Endothelial cell of umbilical vein (primary cell): ENCODE data around the gene EBI3. TPM values are rescaled to one million over a fixed set of nuclear protein-coding genes. Genes with fewer than 3 reads are reported as not detected.

Experiments used
- BruUV-seq: library from RNA; stranded (reverse); fragments of 400-500 nt; replicated peaks from 2 replicates; lab custom pipeline; 2021; lab: Mats Ljungman, UMichigan
- CTCF ChIA-PET: fragments of 300-600, 350-600 bp; sonication (Branson Sonifier 250); formaldehyde crosslinking; loops from one replicate; lab custom pipeline; 2021; ENCODE audit warnings: antibody characterized with exemption, inconsistent platforms; lab: Charles Lee
- POLR2A ChIA-PET: fragments of 300-600, 350-600 bp; sonication (Branson Sonifier 250); formaldehyde crosslinking; loops from one replicate; lab custom pipeline; 2021; ENCODE audit warnings: antibody characterized with exemption, inconsistent platforms; lab: Charles Lee
- DNase-seq: peaks from one replicate; pipeline ENCODE4 v3.0.0-alpha.2; 2011; ENCODE audit warnings: low read depth, low spot score
- FAIRE-seq: peaks from 2 replicates; lab custom pipeline; 2011; peaks lifted over from hg19 to GRCh38; lab: Jason Lieb, UNC
- H2AFZ ChIP-seq: 2 replicates; pipeline ENCODE4 v1.6.0; 2012; ENCODE audit warnings: low read depth, low read length, control low read depth, inconsistent platforms
- H3K27ac ChIP-seq: 2 replicates; pipeline ENCODE4 v1.5.1; 2011; ENCODE audit warnings: low read depth, mild to moderate bottlenecking, control low read depth, low read length, moderate library complexity; ENCODE audit not compliant: insufficient read depth
- H3K27me3 ChIP-seq, 2 experiments: 2 replicates each; pipeline versions ENCODE4 v1.6.0 to v1.6.1; 2011; ENCODE audit warnings: low read length in 2 of 2, mixed read lengths in 1 of 2; ENCODE audit not compliant: control insufficient read depth in 2 of 2, insufficient read depth in 2 of 2
- H3K36me3 ChIP-seq, 2 experiments: 2 replicates in 1 of 2; 3 replicates in 1 of 2; pipeline ENCODE4 v1.5.1; 2011; ENCODE audit warnings: low read length in 2 of 2, mild to moderate bottlenecking in 1 of 2, moderate library complexity in 1 of 2; ENCODE audit not compliant: control insufficient read depth in 2 of 2, insufficient read depth in 2 of 2; ENCODE audit errors: extremely low read depth in 1 of 2
- H3K4me1 ChIP-seq: 3 replicates; pipeline ENCODE4 v1.5.1; 2011; ENCODE audit warnings: mild to moderate bottlenecking, low read length; ENCODE audit not compliant: control insufficient read depth, insufficient read depth; ENCODE audit errors: extremely low read depth
- H3K4me2 ChIP-seq: 2 replicates; pipeline ENCODE4 v1.6.1; 2011; ENCODE audit warnings: low read length, control low read depth, mixed read lengths; ENCODE audit not compliant: insufficient read depth
- H3K4me3 ChIP-seq, 3 experiments: fragments of 200-600 bp in 1 of 3; sonication (generic), shearing (Covaris generic) in 1 of 3; replicated peaks in 1 of 3; 2 replicates each; pipeline ENCODE4 v1.5.1; 2011 to 2016; ENCODE audit warnings: control low read depth in 3 of 3, low read length in 3 of 3, mild to moderate bottlenecking in 2 of 3, inconsistent platforms in 1 of 3, low read depth in 1 of 3, moderate library complexity in 1 of 3; ENCODE audit not compliant: insufficient read depth in 1 of 3
- H3K79me2 ChIP-seq: 2 replicates; pipeline ENCODE4 v1.6.0; 2012; ENCODE audit warnings: low read length, inconsistent platforms; ENCODE audit not compliant: control insufficient read depth, insufficient read depth
- H3K9ac ChIP-seq: replicated peaks from 2 replicates; pipeline ENCODE3; 2011; ENCODE audit warnings: low read length, control low read depth; ENCODE audit not compliant: insufficient read depth; ENCODE audit errors: extremely low read depth
- H3K9me1 ChIP-seq: replicated peaks from 3 replicates; pipeline ENCODE4 v1.6.0; 2011; ENCODE audit warnings: mild to moderate bottlenecking, low read length; ENCODE audit not compliant: control insufficient read depth, insufficient read depth; ENCODE audit errors: extremely low read depth
- H3K9me3 ChIP-seq: replicated peaks from 2 replicates; pipeline ENCODE4 v1.5.1; 2012; ENCODE audit warnings: low read length, inconsistent platforms; ENCODE audit not compliant: control insufficient read depth, insufficient read depth
- H4K20me1 ChIP-seq: replicated peaks from 2 replicates; pipeline ENCODE3; 2011; ENCODE audit warnings: mild to moderate bottlenecking, low read length; ENCODE audit not compliant: control insufficient read depth, insufficient read depth; ENCODE audit errors: extremely low read depth
- EZH2 ChIP-seq: IDR thresholded peaks from 2 replicates; pipeline ENCODE4 v1.6.1; 2012; ENCODE audit warnings: borderline replicate concordance, low read depth, mild to moderate bottlenecking, moderate library complexity, low read length, inconsistent platforms; ENCODE audit not compliant: severe bottlenecking
- FOS ChIP-seq: IDR thresholded peaks from 2 replicates; pipeline ENCODE4 v1.6.1; 2011; ENCODE audit warnings: mild to moderate bottlenecking, low read length, moderate library complexity, borderline replicate concordance; ENCODE audit not compliant: insufficient read depth
- GATA2 ChIP-seq: IDR thresholded peaks from 2 replicates; pipeline ENCODE4 v1.7.0; 2011; ENCODE audit warnings: low read depth, mild to moderate bottlenecking, moderate library complexity, mixed read lengths, low read length; ENCODE audit not compliant: insufficient read length, insufficient read depth
- JUN ChIP-seq: IDR thresholded peaks from 2 replicates; pipeline ENCODE4 v1.6.1; 2011; ENCODE audit warnings: borderline replicate concordance, low read depth; ENCODE audit not compliant: insufficient read length, insufficient read depth
- MAX ChIP-seq: IDR thresholded peaks from 2 replicates; pipeline ENCODE4 v1.6.1; 2011; ENCODE audit not compliant: insufficient read depth, insufficient read length
- MYC ChIP-seq: IDR thresholded peaks from one replicate; pipeline ENCODE4 v1.6.1; 2011; ENCODE audit warnings: mild to moderate bottlenecking, low read depth, low read length
- POLR2A ChIP-seq: IDR thresholded peaks from 2 replicates; pipeline ENCODE4 v1.6.1; 2012; ENCODE audit warnings: low read depth, mild to moderate bottlenecking, control low read depth, low read length
- POLR2AphosphoS5 ChIP-seq: IDR thresholded peaks from 2 replicates; pipeline ENCODE4 v1.6.1; 2012; ENCODE audit warnings: low read depth, mild to moderate bottlenecking, control low read depth, low read length, moderate library complexity; ENCODE audit not compliant: insufficient read depth
- dilution Hi-C: fragments of 300-500 bp; cut with MboI; formaldehyde crosslinking; loops from one replicate; pipeline ENCODE4 v1.15.0; 2019; ENCODE audit warnings: low sequenced_read_pairs; ENCODE audit not compliant: extremely low pct_ligation_motif_present
- intact Hi-C: fragments of 100-400 bp; cut with micrococcal nuclease; formaldehyde crosslinking; loops from one replicate; pipeline ENCODE4 v1.10.0; 2022
- polyA plus RNA-seq, 4 experiments: library from polyadenylated mRNA; depleted of rRNA in 3 of 4; stranded (reverse) in 3 of 4; unstranded in 1 of 4; fragments of >200 nt; gene quantifications; 2 replicates each; pipeline versions ENCODE4 v1.2.1 to v1.2.3, GENCODE V29; 2011 to 2012; ENCODE audit warnings: missing spikeins in 1 of 4
- total RNA-seq: library from RNA; stranded (reverse); gene quantifications from 2 replicates; pipeline ENCODE4 v1.2.3, GENCODE V29; 2021
- TF ChIP-seq, protein P1 (sequence below), 2 donors: IDR thresholded peaks; 1 replicate in 1 of 2; 2 replicates in 1 of 2; pipeline ENCODE4 v1.5.1; 2011; ENCODE audit warnings: low read length in 2 of 2, mild to moderate bottlenecking in 2 of 2, moderate library complexity in 2 of 2, control low read depth in 1 of 2, inconsistent platforms in 1 of 2, low read depth in 1 of 2; ENCODE audit not compliant: insufficient read depth in 1 of 2; ENCODE audit errors: extremely low read depth in 1 of 2

Gene EBI3
- total and polyA plus RNA-seq, 2 donors (not counting 3 experiments of a cell fraction or from before 2014, with no cell fraction given), result 0.29 to 1.0 TPM

GRCh38 chr19:4220188-4220587 is 9.1 kb upstream of the EBI3 start:
- Histone ChIP-seq H3K27ac (no peak overlapping the region), H3K4me2 (no peak overlapping the region), H3K4me1 (no peaks in the 10 kb centered on the region), H3K79me2 (no peaks in the 10 kb centered on the region), H3K4me3 (no peak overlapping the region), H3K27me3 (no peaks in the 10 kb centered on the region), H4K20me1 (no peaks in the 10 kb centered on the region), H3K9ac (no peak overlapping the region), H3K9me1 (no peaks in the 10 kb centered on the region), H2AFZ (no peak overlapping the region), H3K36me3 (no peaks in the 10 kb centered on the region), H3K9me3 (no peaks in the 10 kb centered on the region)
- intact Hi-C loops (no loop called here), dilution Hi-C loops (no loop called here)
- DNase-seq (no peak), FAIRE-seq (no peak)
- TF ChIP-seq MAX, result no peak
- BruUV-seq, result no TSS peak
- POLR2A ChIA-PET, result no interaction called here
- CTCF ChIA-PET, result interaction anchor here (2.3 kb wide), 1 partner anchor 12 kb away, joined by 5 read pairs; no protein-coding TSS in a partner anchor

DNA sequence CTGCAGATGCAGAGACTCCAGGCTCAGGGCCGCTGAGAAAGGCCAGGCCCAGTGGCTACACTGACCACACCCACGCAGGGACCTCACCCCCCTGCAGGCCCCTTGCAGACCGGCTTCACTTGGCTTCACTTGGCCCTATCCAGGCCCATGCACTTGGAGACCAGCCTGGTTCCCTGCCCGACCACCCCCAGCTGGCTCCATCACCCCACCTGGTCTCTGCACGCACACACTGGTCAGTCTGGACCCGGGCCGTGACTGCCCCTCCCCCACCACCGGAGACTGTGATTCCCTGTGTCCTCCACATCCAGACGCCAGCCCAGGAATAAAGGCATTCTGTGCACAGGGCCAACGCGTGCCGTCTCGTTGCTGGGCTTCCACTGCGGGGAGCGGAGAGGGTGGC is 4.9 kb upstream of the EBI3 start:
- no peaks in the 10 kb centered on the region for H4K20me1 ChIP-seq
- ChIA-PET POLR2A (no interaction called here), CTCF (no interaction called here)
- no peak overlapping the region for H3K27ac ChIP-seq
- H3K9me1 ChIP-seq, result no peaks in the 10 kb centered on the region
- no peaks in the 10 kb centered on the region for H3K79me2 ChIP-seq
- DNase-seq (no peak), FAIRE-seq (no peak)
- no peaks in the 10 kb centered on the region for H3K4me1 ChIP-seq
- no peak overlapping the region for H2AFZ ChIP-seq
- dilution Hi-C loops (no loop called here), intact Hi-C loops (no loop called here)
- H3K4me3 ChIP-seq, result no peak overlapping the region
- no peaks in the 10 kb centered on the region for H3K9me3 ChIP-seq
- H3K36me3 ChIP-seq, result no peaks in the 10 kb centered on the region
- no peak for TF ChIP-seq JUN
- no peak for TF ChIP-seq GATA2
- no peak for TF ChIP-seq POLR2A
- no peak for TF ChIP-seq POLR2AphosphoS5
- no peak for TF ChIP-seq EZH2
- TF ChIP-seq, protein P1, sequence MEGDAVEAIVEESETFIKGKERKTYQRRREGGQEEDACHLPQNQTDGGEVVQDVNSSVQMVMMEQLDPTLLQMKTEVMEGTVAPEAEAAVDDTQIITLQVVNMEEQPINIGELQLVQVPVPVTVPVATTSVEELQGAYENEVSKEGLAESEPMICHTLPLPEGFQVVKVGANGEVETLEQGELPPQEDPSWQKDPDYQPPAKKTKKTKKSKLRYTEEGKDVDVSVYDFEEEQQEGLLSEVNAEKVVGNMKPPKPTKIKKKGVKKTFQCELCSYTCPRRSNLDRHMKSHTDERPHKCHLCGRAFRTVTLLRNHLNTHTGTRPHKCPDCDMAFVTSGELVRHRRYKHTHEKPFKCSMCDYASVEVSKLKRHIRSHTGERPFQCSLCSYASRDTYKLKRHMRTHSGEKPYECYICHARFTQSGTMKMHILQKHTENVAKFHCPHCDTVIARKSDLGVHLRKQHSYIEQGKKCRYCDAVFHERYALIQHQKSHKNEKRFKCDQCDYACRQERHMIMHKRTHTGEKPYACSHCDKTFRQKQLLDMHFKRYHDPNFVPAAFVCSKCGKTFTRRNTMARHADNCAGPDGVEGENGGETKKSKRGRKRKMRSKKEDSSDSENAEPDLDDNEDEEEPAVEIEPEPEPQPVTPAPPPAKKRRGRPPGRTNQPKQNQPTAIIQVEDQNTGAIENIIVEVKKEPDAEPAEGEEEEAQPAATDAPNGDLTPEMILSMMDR (IDR thresholded peaks at IDR 0.05; ENCODE audit: extremely low read depth in 1 of 2, insufficient read depth in 1 of 2, low read depth in 1 of 2, low read length in 2 of 2), result no peak
- no peak for TF ChIP-seq MAX
- no peak for TF ChIP-seq FOS
- no peak for TF ChIP-seq MYC
- BruUV-seq, result no TSS peak
- H3K27me3 ChIP-seq, result peaks cover 0 to 5% of the 10 kb centered on the region in 2 experiments
- no peak overlapping the region for H3K4me2 ChIP-seq
- no peak overlapping the region for H3K9ac ChIP-seq
